ENCODE data around the gene IGFALS.

- TF ChIP-seq, protein P1, sequence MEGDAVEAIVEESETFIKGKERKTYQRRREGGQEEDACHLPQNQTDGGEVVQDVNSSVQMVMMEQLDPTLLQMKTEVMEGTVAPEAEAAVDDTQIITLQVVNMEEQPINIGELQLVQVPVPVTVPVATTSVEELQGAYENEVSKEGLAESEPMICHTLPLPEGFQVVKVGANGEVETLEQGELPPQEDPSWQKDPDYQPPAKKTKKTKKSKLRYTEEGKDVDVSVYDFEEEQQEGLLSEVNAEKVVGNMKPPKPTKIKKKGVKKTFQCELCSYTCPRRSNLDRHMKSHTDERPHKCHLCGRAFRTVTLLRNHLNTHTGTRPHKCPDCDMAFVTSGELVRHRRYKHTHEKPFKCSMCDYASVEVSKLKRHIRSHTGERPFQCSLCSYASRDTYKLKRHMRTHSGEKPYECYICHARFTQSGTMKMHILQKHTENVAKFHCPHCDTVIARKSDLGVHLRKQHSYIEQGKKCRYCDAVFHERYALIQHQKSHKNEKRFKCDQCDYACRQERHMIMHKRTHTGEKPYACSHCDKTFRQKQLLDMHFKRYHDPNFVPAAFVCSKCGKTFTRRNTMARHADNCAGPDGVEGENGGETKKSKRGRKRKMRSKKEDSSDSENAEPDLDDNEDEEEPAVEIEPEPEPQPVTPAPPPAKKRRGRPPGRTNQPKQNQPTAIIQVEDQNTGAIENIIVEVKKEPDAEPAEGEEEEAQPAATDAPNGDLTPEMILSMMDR (IDR thresholded peaks at IDR 0.05), result no peak
- TF ChIP-seq POLR2AphosphoS5 (IDR thresholded peaks at IDR 0.05), result no peak
- TF ChIP-seq POLR2A (IDR thresholded peaks at IDR 0.05), result no peak
- TF ChIP-seq EP300 (IDR thresholded peaks at IDR 0.05), result no peak
Observed at GRCh38 chr16:1834096-1834495, 40.6 kb upstream of the IGFALS start.
